A673 (cell line): Measurements from ENCODE around the gene C3. TPM values are rescaled to one million over a fixed set of nuclear protein-coding genes. Genes with fewer than 3 reads are reported as not detected.
"Not testable (repeated sequence)": the region's sequence is repeated elsewhere in the genome, so short reads cannot be mapped to it uniquely, and the experiment has no call there.

ENCODE experiments used
- BruUV-seq: library from RNA; stranded (reverse); fragments of 400-500 nt; replicated peaks from 2 replicates; lab custom pipeline; 2021; lab: Mats Ljungman, UMichigan
- CTCF ChIA-PET: fragments of 300-600 bp; sonication (Branson Sonifier 250); formaldehyde crosslinking; loops from one replicate; lab custom pipeline; 2022; ENCODE audit warnings: antibody characterized with exemption; lab: Charles Lee
- POLR2A ChIA-PET: fragments of 300-600 bp; sonication (Branson Sonifier 250); formaldehyde crosslinking; loops from one replicate; lab custom pipeline; 2022; ENCODE audit warnings: antibody characterized with exemption; ENCODE audit not compliant: low non-redundant PET; lab: Charles Lee
- DNase-seq: peaks from one replicate; pipeline ENCODE4 v3.0.0-alpha.2; 2015; ENCODE audit warnings: low spot score
- H3K27ac ChIP-seq: fragments of 200-600 bp; sonication (generic); 2 replicates; pipeline ENCODE4 v1.5.1; 2016; ENCODE audit warnings: mixed run types, low read depth, mild to moderate bottlenecking, mixed read lengths, antibody characterized with exemption, low read length; ENCODE audit not compliant: poor library complexity, severe bottlenecking
- H3K27me3 ChIP-seq: fragments of 200-600 bp; sonication (generic); replicated peaks from 2 replicates; pipeline ENCODE4 v1.6.1; 2017; ENCODE audit warnings: mixed run types, low read depth, mild to moderate bottlenecking, mixed read lengths, antibody characterized with exemption, low read length; ENCODE audit not compliant: insufficient read depth, poor library complexity
- H3K36me3 ChIP-seq: fragments of 200-600 bp; sonication (generic); 2 replicates; pipeline ENCODE4 v1.6.1; 2016; ENCODE audit warnings: mixed run types, mild to moderate bottlenecking, mixed read lengths, antibody characterized with exemption, low read length; ENCODE audit not compliant: insufficient read depth, poor library complexity, severe bottlenecking
- H3K4me1 ChIP-seq: fragments of 200-600 bp; sonication (generic); 2 replicates; pipeline ENCODE4 v1.6.1; 2017; ENCODE audit warnings: mixed run types, mild to moderate bottlenecking, mixed read lengths, antibody characterized with exemption, low read length; ENCODE audit not compliant: insufficient read depth, poor library complexity, severe bottlenecking
- H3K4me3 ChIP-seq: fragments of 200-600 bp; sonication (generic); 2 replicates; pipeline ENCODE4 v1.5.1; 2016; ENCODE audit warnings: low read depth, mixed run types, mild to moderate bottlenecking, mixed read lengths, low read length; ENCODE audit not compliant: poor library complexity, severe bottlenecking
- H3K9me3 ChIP-seq: fragments of 200-600 bp; sonication (generic); 2 replicates; pipeline ENCODE4 v1.6.1; 2016; ENCODE audit warnings: mixed run types, low read depth, mild to moderate bottlenecking, mixed read lengths, antibody characterized with exemption, low read length; ENCODE audit not compliant: poor library complexity, severe bottlenecking
- EZH2 ChIP-seq: fragments of 200-600 bp; sonication (generic); IDR thresholded peaks from 2 replicates; pipeline ENCODE4 v1.6.1; 2017; ENCODE audit warnings: borderline replicate concordance, low read depth, mild to moderate bottlenecking, mixed read lengths, antibody characterized with exemption, low read length; ENCODE audit not compliant: poor library complexity, severe bottlenecking
- intact Hi-C: fragments of 100-400 bp; cut with micrococcal nuclease; formaldehyde crosslinking; loops from one replicate; pipeline ENCODE4 v1.10.0; 2022; ENCODE audit not compliant: unreplicated experiment
- total RNA-seq: library from RNA; stranded (reverse); gene quantifications from 2 replicates; pipeline ENCODE4 v1.2.3, GENCODE V29; 2021
- TF ChIP-seq, protein P1 (sequence below): fragments of 300-800, 200-600 bp; sonication (generic); conservative IDR thresholded peaks from 2 replicates; pipeline ENCODE4 v1.5.1; 2017; ENCODE audit warnings: low read depth, mild to moderate bottlenecking, antibody characterized with exemption, low read length, moderate library complexity, mixed read lengths

Gene C3
- total RNA-seq, 1 experiment from 2014 or later: 1.8 TPM

- ChIA-PET POLR2A (no interaction called here), CTCF (no interaction called here)
- no peaks in the 10 kb centered on the region for H3K4me1 ChIP-seq
- H3K4me3 ChIP-seq: no peak overlapping the region
- H3K9me3 ChIP-seq: no peaks in the 10 kb centered on the region
- no peak for TF ChIP-seq EZH2
- TF ChIP-seq, protein P1, sequence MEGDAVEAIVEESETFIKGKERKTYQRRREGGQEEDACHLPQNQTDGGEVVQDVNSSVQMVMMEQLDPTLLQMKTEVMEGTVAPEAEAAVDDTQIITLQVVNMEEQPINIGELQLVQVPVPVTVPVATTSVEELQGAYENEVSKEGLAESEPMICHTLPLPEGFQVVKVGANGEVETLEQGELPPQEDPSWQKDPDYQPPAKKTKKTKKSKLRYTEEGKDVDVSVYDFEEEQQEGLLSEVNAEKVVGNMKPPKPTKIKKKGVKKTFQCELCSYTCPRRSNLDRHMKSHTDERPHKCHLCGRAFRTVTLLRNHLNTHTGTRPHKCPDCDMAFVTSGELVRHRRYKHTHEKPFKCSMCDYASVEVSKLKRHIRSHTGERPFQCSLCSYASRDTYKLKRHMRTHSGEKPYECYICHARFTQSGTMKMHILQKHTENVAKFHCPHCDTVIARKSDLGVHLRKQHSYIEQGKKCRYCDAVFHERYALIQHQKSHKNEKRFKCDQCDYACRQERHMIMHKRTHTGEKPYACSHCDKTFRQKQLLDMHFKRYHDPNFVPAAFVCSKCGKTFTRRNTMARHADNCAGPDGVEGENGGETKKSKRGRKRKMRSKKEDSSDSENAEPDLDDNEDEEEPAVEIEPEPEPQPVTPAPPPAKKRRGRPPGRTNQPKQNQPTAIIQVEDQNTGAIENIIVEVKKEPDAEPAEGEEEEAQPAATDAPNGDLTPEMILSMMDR: peak; percentile 43; the same call in 1 of the 2 replicates
- H3K27me3 ChIP-seq: peaks cover 4% of the 10 kb centered on the region
- H3K27ac ChIP-seq: no peak overlapping the region
- BruUV-seq: no TSS peak
- H3K36me3 ChIP-seq: no peaks in the 10 kb centered on the region
- intact Hi-C loops: no loop called here
- no peak for DNase-seq
Measured at GRCh38 chr19:6710273-6711077, 10.0 kb downstream of the C3 start.

GRCh38 chr19:6709549-6709948 is 10.9 kb downstream of the C3 start:
- Histone ChIP-seq H3K36me3 (no peaks in the 10 kb centered on the region), H3K27me3 (peaks cover 4% of the 10 kb centered on the region), H3K27ac (no peak overlapping the region), H3K4me3 (no peak overlapping the region), H3K9me3 (no peaks in the 10 kb centered on the region), H3K4me1 (no peaks in the 10 kb centered on the region)
- BruUV-seq: no TSS peak
- CTCF ChIA-PET: no interaction called here
- no peak for TF ChIP-seq EZH2
- TF ChIP-seq, protein P1: no peak
- intact Hi-C loops: no loop called here
- DNase-seq: no peak
- POLR2A ChIA-PET: no interaction called here

- BruUV-seq, H3K27ac ChIP-seq, DNase-seq, H3K4me1 ChIP-seq, CTCF ChIA-PET, POLR2A ChIA-PET, intact Hi-C loops, H3K27me3 ChIP-seq, H3K9me3 ChIP-seq, H3K36me3 ChIP-seq, H3K4me3 ChIP-seq: not testable (repeated sequence)
Measured at GRCh38 chr19:6708913-6709312, 11.5 kb downstream of the C3 start.

DNA sequence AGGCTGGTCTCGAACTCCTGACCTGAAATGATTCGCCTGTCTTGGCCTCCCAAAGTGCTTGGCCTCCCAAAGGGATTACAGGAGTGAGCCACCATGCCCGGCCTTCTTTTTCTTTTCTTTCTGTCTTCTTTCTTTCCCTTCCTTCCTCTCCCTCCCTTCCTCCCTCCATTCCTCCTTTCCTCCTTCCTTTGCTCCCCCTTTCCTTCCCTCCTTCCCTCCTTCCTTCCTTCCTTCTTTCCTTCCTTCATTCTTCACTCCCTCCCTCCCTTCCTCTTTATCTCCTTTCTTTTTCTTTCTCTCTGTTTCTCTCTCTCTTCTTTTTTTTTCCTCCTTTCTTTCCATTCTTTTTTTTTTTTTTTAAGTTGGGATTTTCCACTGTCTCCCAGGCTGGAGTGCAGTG is 12.1 kb downstream of the C3 start:
- Histone ChIP-seq H3K36me3 (no peaks in the 10 kb centered on the region), H3K9me3 (no peaks in the 10 kb centered on the region), H3K27me3 (peaks cover 4% of the 10 kb centered on the region), H3K27ac (no peak overlapping the region), H3K4me1 (no peaks in the 10 kb centered on the region), H3K4me3 (no peak overlapping the region)
- DNase-seq: no peak
- intact Hi-C loops: no loop called here
- ChIA-PET CTCF (no interaction called here), POLR2A (no interaction called here)
- TF ChIP-seq, protein P1: no peak
- TF ChIP-seq EZH2: no peak
- BruUV-seq: no TSS peak
